OCI-LY3 (cell line): ENCODE measurements around the gene SNAP29.

Source experiments
- CTCF ChIP-seq: fragments of 200-600, 300-600 bp; sonication (generic); IDR thresholded peaks from 2 replicates; pipeline ENCODE4 v1.5.1; 2014; ENCODE audit warnings: antibody characterized with exemption, low read length, low read depth
- EZH2phosphoT487 ChIP-seq: fragments of 200-600 bp; shearing (Covaris generic); IDR thresholded peaks from 2 replicates; pipeline ENCODE4 v1.6.1; 2018; ENCODE audit warnings: antibody characterized with exemption, mixed run types, low read depth

- TF ChIP-seq CTCF (no peak), EZH2phosphoT487 (no peak)
Observed at GRCh38 chr22:20818471-20818870, 40.3 kb upstream of the SNAP29 start.
